ENCODE measurements around the gene SPTLC2.

DNA sequence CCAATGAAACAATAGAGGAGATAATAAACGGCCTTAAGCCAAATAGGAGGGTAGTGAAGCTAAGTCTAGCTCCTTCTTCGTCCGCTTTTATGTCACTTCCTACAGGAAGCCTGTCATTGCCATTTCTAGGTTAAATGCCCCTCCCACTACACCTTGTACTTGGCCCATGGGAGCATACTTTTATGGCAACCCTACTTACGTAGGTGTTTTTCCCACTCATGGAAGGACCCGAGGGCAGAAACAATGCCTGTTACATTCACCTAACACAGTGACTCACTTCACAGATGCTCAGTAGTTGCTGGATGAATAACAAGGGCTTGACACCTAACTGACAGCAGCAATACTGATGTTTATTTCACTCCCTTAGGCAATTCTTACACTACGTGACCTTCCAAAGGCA, 46.9 kb upstream of the SPTLC2 start:
- TF ChIP-seq, protein P1, sequence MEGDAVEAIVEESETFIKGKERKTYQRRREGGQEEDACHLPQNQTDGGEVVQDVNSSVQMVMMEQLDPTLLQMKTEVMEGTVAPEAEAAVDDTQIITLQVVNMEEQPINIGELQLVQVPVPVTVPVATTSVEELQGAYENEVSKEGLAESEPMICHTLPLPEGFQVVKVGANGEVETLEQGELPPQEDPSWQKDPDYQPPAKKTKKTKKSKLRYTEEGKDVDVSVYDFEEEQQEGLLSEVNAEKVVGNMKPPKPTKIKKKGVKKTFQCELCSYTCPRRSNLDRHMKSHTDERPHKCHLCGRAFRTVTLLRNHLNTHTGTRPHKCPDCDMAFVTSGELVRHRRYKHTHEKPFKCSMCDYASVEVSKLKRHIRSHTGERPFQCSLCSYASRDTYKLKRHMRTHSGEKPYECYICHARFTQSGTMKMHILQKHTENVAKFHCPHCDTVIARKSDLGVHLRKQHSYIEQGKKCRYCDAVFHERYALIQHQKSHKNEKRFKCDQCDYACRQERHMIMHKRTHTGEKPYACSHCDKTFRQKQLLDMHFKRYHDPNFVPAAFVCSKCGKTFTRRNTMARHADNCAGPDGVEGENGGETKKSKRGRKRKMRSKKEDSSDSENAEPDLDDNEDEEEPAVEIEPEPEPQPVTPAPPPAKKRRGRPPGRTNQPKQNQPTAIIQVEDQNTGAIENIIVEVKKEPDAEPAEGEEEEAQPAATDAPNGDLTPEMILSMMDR (IDR thresholded peaks at IDR 0.05; ENCODE audit: low read length) = no peak
- TF ChIP-seq EZH2 (optimal IDR thresholded peaks at IDR 0.05; ENCODE audit: low read depth, low read length) = no peak
